Duodenal mucosa (tissue), 2 donors: Measurements from ENCODE around the gene PAK2.
"Not testable (repeated sequence)": the region's sequence is repeated elsewhere in the genome, so short reads cannot be mapped to it uniquely, and the experiment has no call there.

Experiments used
- H3K27ac ChIP-seq: one replicate; pipeline ENCODE4 v1.7.0; 2013; ENCODE audit warnings: low read depth, low read length
- H3K27me3 ChIP-seq, 2 donors: one replicate each; pipeline ENCODE4 v1.7.0; 2013; ENCODE audit warnings: low read length in 2 of 2, control low read depth in 1 of 2; ENCODE audit not compliant: insufficient read depth in 2 of 2, control insufficient read depth in 1 of 2
- H3K36me3 ChIP-seq, 2 donors: one replicate each; pipeline ENCODE4 v1.7.0; 2013; ENCODE audit warnings: low read length in 2 of 2, control low read depth in 1 of 2; ENCODE audit not compliant: insufficient read depth in 2 of 2, control insufficient read depth in 1 of 2
- H3K4me1 ChIP-seq, 2 donors: one replicate each; pipeline ENCODE4 v1.7.0; 2013; ENCODE audit warnings: low read length in 2 of 2, control low read depth in 1 of 2; ENCODE audit not compliant: insufficient read depth in 2 of 2, control insufficient read depth in 1 of 2
- H3K4me3 ChIP-seq, 2 donors: one replicate each; pipeline ENCODE4 v1.7.0; 2013; ENCODE audit warnings: low read length in 2 of 2, low read depth in 1 of 2
- H3K9ac ChIP-seq, 2 donors: one replicate each; pipeline ENCODE4 v1.7.0; 2013; ENCODE audit warnings: low read length in 2 of 2, low read depth in 1 of 2
- H3K9me3 ChIP-seq, 2 donors: one replicate each; pipeline ENCODE4 v1.7.0; 2013; ENCODE audit warnings: low read length in 2 of 2, control low read depth in 1 of 2; ENCODE audit not compliant: control insufficient read depth in 1 of 2

Gene PAK2

DNA sequence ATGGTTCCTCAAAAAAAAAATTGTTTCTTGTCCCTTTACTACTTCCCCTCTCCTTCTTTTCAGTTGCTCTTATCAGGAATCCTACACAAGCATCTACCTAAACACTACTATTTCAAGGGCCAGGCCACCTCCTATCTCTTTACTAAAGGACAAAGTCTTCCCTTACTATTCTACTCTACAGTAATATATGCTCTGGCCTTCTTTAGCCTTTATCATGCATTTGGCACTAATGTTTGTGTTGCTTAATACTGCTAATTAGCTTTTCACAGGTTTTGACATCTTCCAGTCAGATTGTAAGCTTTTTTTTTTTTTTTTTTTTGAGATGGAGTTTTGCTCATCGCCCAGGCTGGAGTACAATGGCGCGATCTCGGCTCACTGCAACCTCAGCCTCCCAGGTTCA is 32.9 kb upstream of the PAK2 start:
- H3K4me3 ChIP-seq: no peak overlapping the region
- peaks cover 7% of the 10 kb centered on the region in 2 donors for H3K4me1 ChIP-seq
- H3K9me3 ChIP-seq: no peaks in the 10 kb centered on the region
- no peaks in the 10 kb centered on the region for H3K36me3 ChIP-seq
- no peaks in the 10 kb centered on the region for H3K27me3 ChIP-seq
- H3K9ac ChIP-seq: no peak overlapping the region
- no peak overlapping the region for H3K27ac ChIP-seq

GRCh38 chr3:196707566-196707965 is 32.1 kb upstream of the PAK2 start:
- no peaks in the 10 kb centered on the region for H3K27me3 ChIP-seq
- H3K9me3 ChIP-seq: no peaks in the 10 kb centered on the region
- H3K4me1 ChIP-seq: peaks cover 7 to 8% of the 10 kb centered on the region in 2 donors
- H3K4me3 ChIP-seq: no peak overlapping the region
- H3K36me3 ChIP-seq: no peaks in the 10 kb centered on the region
- H3K27ac ChIP-seq: no peak overlapping the region
- H3K9ac ChIP-seq: no peak overlapping the region

GRCh38 chr3:196708467-196708866 is 31.2 kb upstream of the PAK2 start:
- Histone ChIP-seq H3K4me3 (no peak overlapping the region), H3K36me3 (no peaks in the 10 kb centered on the region), H3K9me3 (no peaks in the 10 kb centered on the region), H3K27me3 (no peaks in the 10 kb centered on the region), H3K27ac (no peak overlapping the region), H3K9ac (no peak overlapping the region), H3K4me1 (peaks cover 13% of the 10 kb centered on the region in 2 donors)

- Histone ChIP-seq H3K27ac (peak within 1 kb of the TSS; percentile 80), H3K4me1 (peaks cover 13% of the 10 kb centered on the region in 2 donors), H3K36me3 (no peaks in the 10 kb centered on the region), H3K9me3 (no peaks in the 10 kb centered on the region), H3K27me3 (no peaks in the 10 kb centered on the region), H3K9ac (peak within 1 kb of the TSS; percentile 79 to 80), H3K4me3 (peak within 1 kb of the TSS; percentile 88 to 95)
Measured at GRCh38 chr3:196711838-196712513, 27.7 kb upstream of the PAK2 start, which contains the start of the genes CEP19 and PIGX. CEP19 (minus strand) TSS chr3:196712250; CDS start chr3:196708657, 3,593 bp downstream. PIGX (plus strand) TSS chr3:196712377.

- H3K4me1 ChIP-seq: peaks cover 13% of the 10 kb centered on the region in 2 donors
- H3K4me3 ChIP-seq: peak overlapping the region; percentile 88 to 95
- H3K27ac ChIP-seq: peak overlapping the region; percentile 80
- no peaks in the 10 kb centered on the region for H3K27me3 ChIP-seq
- peak overlapping the region; percentile 54 to 80 for H3K9ac ChIP-seq
- no peaks in the 10 kb centered on the region for H3K36me3 ChIP-seq
- no peaks in the 10 kb centered on the region for H3K9me3 ChIP-seq
Measured at GRCh38 chr3:196712514-196713413, 26.9 kb upstream of the PAK2 start.

- not testable (repeated sequence) for H3K4me3 ChIP-seq, H3K9ac ChIP-seq, H3K4me1 ChIP-seq, H3K9me3 ChIP-seq, H3K36me3 ChIP-seq, H3K27ac ChIP-seq, H3K27me3 ChIP-seq
Measured at GRCh38 chr3:196717162-196717561, 22.5 kb upstream of the PAK2 start.

DNA sequence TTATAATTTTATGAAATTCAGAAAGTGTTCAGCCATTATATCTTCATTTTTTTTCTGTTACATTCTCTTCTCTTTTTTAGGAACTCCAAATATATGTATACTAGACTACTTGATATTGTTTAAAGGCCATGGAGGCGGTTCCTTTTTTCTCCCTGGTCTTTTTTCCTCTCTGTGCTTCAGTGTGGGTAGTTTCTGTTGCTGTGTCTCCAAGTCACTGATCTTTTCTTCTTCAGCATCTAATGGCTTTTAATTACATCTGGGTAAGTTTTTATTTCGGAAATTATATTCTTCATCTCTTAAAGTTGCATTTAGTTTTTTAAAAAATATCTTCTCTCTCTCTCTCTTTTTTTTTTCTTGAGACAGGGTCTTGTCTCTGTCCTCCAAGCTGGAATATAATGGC is 18.6 kb upstream of the PAK2 start:
- no peaks in the 10 kb centered on the region for H3K27me3 ChIP-seq
- H3K27ac ChIP-seq: no peak overlapping the region
- no peaks in the 10 kb centered on the region for H3K9me3 ChIP-seq
- H3K36me3 ChIP-seq: peaks cover 0 to 4% of the 10 kb centered on the region in 2 donors
- no peak overlapping the region for H3K4me3 ChIP-seq
- no peak overlapping the region for H3K9ac ChIP-seq
- H3K4me1 ChIP-seq: peaks cover 0 to 2% of the 10 kb centered on the region in 2 donors

DNA sequence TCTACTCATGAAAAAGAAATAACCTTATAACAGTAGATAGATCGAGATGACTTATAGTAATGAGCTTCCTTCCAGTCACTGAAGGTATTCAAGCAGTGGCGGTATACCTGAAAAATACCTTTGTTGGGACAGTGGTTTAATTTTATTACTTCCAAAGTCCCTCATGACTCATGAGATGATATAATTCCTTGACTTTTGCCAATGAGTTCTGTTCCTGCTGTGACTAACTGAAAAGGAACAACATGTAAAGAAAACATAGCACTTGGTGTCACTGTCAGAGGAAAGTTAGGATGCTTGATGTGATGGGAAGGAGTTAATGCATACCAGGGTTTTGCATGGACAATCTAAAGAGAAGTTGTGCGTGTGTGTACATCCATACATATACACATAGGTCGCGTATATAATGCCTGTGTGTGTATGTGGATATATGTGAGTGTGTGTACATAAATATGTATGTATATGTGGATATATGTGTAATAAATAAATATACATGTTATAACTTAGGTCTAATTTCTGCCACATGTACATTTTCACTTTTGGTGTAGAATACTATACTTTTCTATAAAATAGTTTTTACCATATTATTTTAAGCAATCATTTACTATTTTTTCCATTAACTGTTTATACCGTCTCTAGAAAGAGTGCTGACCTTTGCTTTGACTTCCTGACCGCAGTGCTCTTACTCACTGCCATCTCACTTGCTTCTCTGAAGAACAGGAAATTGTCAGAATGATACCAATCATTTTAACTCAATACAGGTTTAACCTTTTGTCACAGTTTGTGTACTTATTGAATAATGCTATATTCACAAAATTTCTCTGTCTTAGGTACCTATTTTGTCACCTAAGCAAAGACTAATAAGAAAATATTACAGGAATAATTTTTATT is 12.6 kb upstream of the PAK2 start:
- H3K27me3 ChIP-seq: no peaks in the 10 kb centered on the region
- H3K36me3 ChIP-seq: peaks cover 0 to 8% of the 10 kb centered on the region in 2 donors
- H3K4me1 ChIP-seq: peaks cover 0 to 6% of the 10 kb centered on the region in 2 donors
- H3K4me3 ChIP-seq: no peak overlapping the region
- H3K27ac ChIP-seq: no peak overlapping the region
- no peaks in the 10 kb centered on the region for H3K9me3 ChIP-seq
- no peak overlapping the region for H3K9ac ChIP-seq

GRCh38 chr3:196735751-196736150 is 3.9 kb upstream of the PAK2 start:
- no peak overlapping the region for H3K9ac ChIP-seq
- no peaks in the 10 kb centered on the region for H3K9me3 ChIP-seq
- peaks cover 0 to 4% of the 10 kb centered on the region in 2 donors for H3K4me1 ChIP-seq
- no peaks in the 10 kb centered on the region for H3K27me3 ChIP-seq
- H3K4me3 ChIP-seq: no peak overlapping the region
- no peak overlapping the region for H3K27ac ChIP-seq
- no peaks in the 10 kb centered on the region for H3K36me3 ChIP-seq
